Neural progenitor cell (in vitro differentiated cells): ENCODE data around the gene PRELID2.

Source experiments
- CTCF ChIP-seq: fragments of 200-600 bp; sonication (generic); IDR thresholded peaks from 2 replicates; pipeline ENCODE4 v1.5.1; 2017; ENCODE audit warnings: antibody characterized with exemption, mild to moderate bottlenecking
- EZH2 ChIP-seq: fragments of 200-600 bp; sonication (generic); IDR thresholded peaks from 2 replicates; pipeline ENCODE4 v1.6.1; 2017; ENCODE audit warnings: antibody characterized with exemption, mild to moderate bottlenecking, moderate library complexity
- EZH2phosphoT487 ChIP-seq: fragments of 200-600 bp; sonication (generic); IDR thresholded peaks from 2 replicates; pipeline ENCODE4 v1.6.1; 2017; ENCODE audit warnings: antibody characterized with exemption

DNA sequence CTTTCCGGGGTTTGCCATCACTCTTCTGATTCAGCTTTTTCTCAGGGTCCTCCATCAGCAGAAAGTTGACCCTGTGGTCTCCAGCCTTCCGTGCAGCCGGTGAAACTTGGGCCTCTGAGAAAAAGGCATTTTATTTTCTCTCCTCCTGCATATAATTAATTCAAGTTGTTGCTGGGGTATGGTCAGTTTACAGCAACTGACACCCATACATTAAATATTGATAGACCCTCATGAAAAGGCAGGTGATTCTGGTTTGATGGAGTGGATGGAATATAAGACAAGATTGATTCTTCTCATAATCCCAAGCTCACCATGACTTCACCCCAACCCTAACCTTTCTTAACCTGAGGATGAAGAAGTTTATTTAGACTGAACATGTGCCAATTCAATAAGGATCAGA is 37.8 kb upstream of the PRELID2 start, which contains the start of gene GRXCR2:
- TF ChIP-seq CTCF (no peak), EZH2phosphoT487 (no peak), EZH2 (no peak)
